Transverse colon (tissue), 3 donors: Measurements from ENCODE around the gene GGA1.
A peak's percentile ranks its signal among the peaks of the same experiment; 100 is the strongest.

ENCODE experiments used
- CTCF ChIP-seq, 5 experiments: fragments of 200-600 bp in 3 of 5; fragments of 450-650 bp in 2 of 5; sonication (generic) in 3 of 5; IDR thresholded peaks; 1 replicate in 2 of 5; 2 replicates in 3 of 5; pipeline ENCODE4 v1.5.1; 2016 to 2017; ENCODE audit warnings: antibody characterized with exemption in 5 of 5, inconsistent platforms in 3 of 5, mild to moderate bottlenecking in 2 of 5, moderate library complexity in 1 of 5
- EP300 ChIP-seq: sonication (generic); formaldehyde crosslinking; IDR thresholded peaks from one replicate; pipeline ENCODE4 v1.6.1; 2017; ENCODE audit warnings: antibody characterized with exemption, low read depth
- POLR2A ChIP-seq: fragments of 450-650 bp; IDR thresholded peaks from one replicate; pipeline ENCODE4 v1.6.1; 2016; ENCODE audit warnings: antibody characterized with exemption, mild to moderate bottlenecking, moderate library complexity

GRCh38 chr22:37633625-37634416 is 25.2 kb downstream of the GGA1 start:
- TF ChIP-seq CTCF (IDR thresholded peaks at IDR 0.05) (peak in 1 of 5 experiments; percentile 10), POLR2A (no peak), EP300 (no peak)
